NCI-H748 treated with DMSO at 0.1 percent for 48 hours (cell line): ENCODE data around the gene EMP2.
"Not testable (repeated sequence)": the region's sequence is repeated elsewhere in the genome, so short reads cannot be mapped to it uniquely, and the experiment has no call there.

Source experiments
- DNase-seq: peaks from one replicate; lab custom pipeline; 2025; lab: John Stamatoyannopoulos, UW

EMP2 gene

GRCh38 chr16:10552281-10552680 lies 28.1 kb downstream of the EMP2 start:
- DNase-seq = no peak

- DNase-seq = no peak
Observed at GRCh38 chr16:10551881-10552280, 28.5 kb downstream of the EMP2 start.

- DNase-seq = no peak
Observed at GRCh38 chr16:10548404-10548803, 32.0 kb downstream of the EMP2 start.

- no peak for DNase-seq
Observed at GRCh38 chr16:10547708-10548107, 32.7 kb downstream of the EMP2 start.

GRCh38 chr16:10543231-10543977 lies 37.0 kb downstream of the EMP2 start:
- no peak for DNase-seq

GRCh38 chr16:10541366-10541765 lies 39.0 kb downstream of the EMP2 start:
- DNase-seq = no peak

- no peak for DNase-seq
Observed at GRCh38 chr16:10539793-10540192, 40.6 kb downstream of the EMP2 start.

GRCh38 chr16:10539236-10539635 lies 41.2 kb downstream of the EMP2 start:
- no peak for DNase-seq

- no peak for DNase-seq
Observed at GRCh38 chr16:10538583-10538982, 41.8 kb downstream of the EMP2 start.

GRCh38 chr16:10537946-10538345 lies 42.5 kb downstream of the EMP2 start:
- DNase-seq = no peak

GRCh38 chr16:10536814-10537389 lies 43.5 kb downstream of the EMP2 start:
- DNase-seq = no peak

GRCh38 chr16:10536328-10536727 lies 44.1 kb downstream of the EMP2 start:
- DNase-seq = not testable (repeated sequence)

- no peak for DNase-seq
Observed at GRCh38 chr16:10535461-10535860, 44.9 kb downstream of the EMP2 start.

GRCh38 chr16:10534748-10535147 lies 45.6 kb downstream of the EMP2 start:
- no peak for DNase-seq

- DNase-seq = not testable (repeated sequence)
Observed at GRCh38 chr16:10533612-10534011, 46.8 kb downstream of the EMP2 start.

- DNase-seq = no peak
Observed at GRCh38 chr16:10531582-10531981, 48.8 kb downstream of the EMP2 start.

- DNase-seq = no peak
Observed at GRCh38 chr16:10530685-10531084, 49.7 kb downstream of the EMP2 start.

- no peak for DNase-seq
Observed at GRCh38 chr16:10529895-10530669, 50.3 kb downstream of the EMP2 start.

GRCh38 chr16:10528635-10529034 lies 51.8 kb downstream of the EMP2 start:
- no peak for DNase-seq

- DNase-seq = no peak
Observed at GRCh38 chr16:10526962-10527361, 53.4 kb downstream of the EMP2 start.

- no peak for DNase-seq
Observed at GRCh38 chr16:10525214-10525825, 55.1 kb downstream of the EMP2 start.

GRCh38 chr16:10522966-10523365 lies 57.4 kb downstream of the EMP2 start:
- DNase-seq = no peak
